Gastroesophageal sphincter (tissue), 3 donors: ENCODE measurements around the gene HCRTR1.

Experiments
- CTCF ChIP-seq, 4 experiments: fragments of 200-600 bp in 2 of 4; fragments of 450-650 bp in 2 of 4; sonication (generic) in 1 of 4; IDR thresholded peaks; one replicate each; pipeline ENCODE4 v1.5.1; 2017 to 2019; ENCODE audit warnings: antibody characterized with exemption in 4 of 4, mild to moderate bottlenecking in 2 of 4, moderate library complexity in 2 of 4
- POLR2A ChIP-seq, 2 donors: fragments of 450-650 bp; IDR thresholded peaks; one replicate each; pipeline ENCODE4 v1.6.1; 2017; ENCODE audit warnings: antibody characterized with exemption in 2 of 2, mild to moderate bottlenecking in 2 of 2, moderate library complexity in 1 of 2
- POLR2AphosphoS5 ChIP-seq: sonication (generic); formaldehyde crosslinking; IDR thresholded peaks from one replicate; pipeline ENCODE4 v1.6.1; 2017; ENCODE audit warnings: antibody characterized with exemption

- TF ChIP-seq POLR2AphosphoS5 (no peak), CTCF (IDR thresholded peaks at IDR 0.05) (no peak), POLR2A (IDR thresholded peaks at IDR 0.05) (no peak)
These were observed 34.2 kb upstream of the HCRTR1 start for GRCh38 chr1:31583082-31583994.
